Measurements from ENCODE around the gene SULT6B1.
"Not testable (repeated sequence)": the region's sequence is repeated elsewhere in the genome, so short reads cannot be mapped to it uniquely, and the experiment has no call there.

Gene SULT6B1, protein sequence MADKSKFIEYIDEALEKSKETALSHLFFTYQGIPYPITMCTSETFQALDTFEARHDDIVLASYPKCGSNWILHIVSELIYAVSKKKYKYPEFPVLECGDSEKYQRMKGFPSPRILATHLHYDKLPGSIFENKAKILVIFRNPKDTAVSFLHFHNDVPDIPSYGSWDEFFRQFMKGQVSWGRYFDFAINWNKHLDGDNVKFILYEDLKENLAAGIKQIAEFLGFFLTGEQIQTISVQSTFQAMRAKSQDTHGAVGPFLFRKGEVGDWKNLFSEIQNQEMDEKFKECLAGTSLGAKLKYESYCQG

DNA sequence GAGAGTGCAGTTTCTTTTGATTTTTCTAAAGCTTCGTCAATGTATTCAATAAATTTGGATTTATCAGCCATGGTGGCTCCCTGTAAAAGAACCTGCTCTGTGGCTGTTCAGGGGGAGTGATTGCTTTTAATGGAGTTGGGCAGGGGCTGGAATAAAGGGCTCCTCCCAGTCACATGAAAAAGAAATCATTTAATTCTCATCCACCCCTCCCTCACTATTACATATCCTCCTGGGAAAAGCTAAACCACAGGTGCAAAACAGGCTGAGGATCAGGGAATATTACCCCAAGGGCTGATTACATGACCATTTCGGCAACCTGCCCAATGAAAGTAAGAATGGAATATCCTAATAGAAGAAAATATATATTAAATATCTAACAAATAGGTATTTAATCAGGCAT, at the start of gene SULT6B1:
TSS of gene SULT6B1 (minus strand) at position 101 of the 400 bp plus-strand sequence. CDS start at position 71, 30 bp downstream.
- DNase-seq (ENCODE audit: low read depth in 2 of 2) = no peak

DNA sequence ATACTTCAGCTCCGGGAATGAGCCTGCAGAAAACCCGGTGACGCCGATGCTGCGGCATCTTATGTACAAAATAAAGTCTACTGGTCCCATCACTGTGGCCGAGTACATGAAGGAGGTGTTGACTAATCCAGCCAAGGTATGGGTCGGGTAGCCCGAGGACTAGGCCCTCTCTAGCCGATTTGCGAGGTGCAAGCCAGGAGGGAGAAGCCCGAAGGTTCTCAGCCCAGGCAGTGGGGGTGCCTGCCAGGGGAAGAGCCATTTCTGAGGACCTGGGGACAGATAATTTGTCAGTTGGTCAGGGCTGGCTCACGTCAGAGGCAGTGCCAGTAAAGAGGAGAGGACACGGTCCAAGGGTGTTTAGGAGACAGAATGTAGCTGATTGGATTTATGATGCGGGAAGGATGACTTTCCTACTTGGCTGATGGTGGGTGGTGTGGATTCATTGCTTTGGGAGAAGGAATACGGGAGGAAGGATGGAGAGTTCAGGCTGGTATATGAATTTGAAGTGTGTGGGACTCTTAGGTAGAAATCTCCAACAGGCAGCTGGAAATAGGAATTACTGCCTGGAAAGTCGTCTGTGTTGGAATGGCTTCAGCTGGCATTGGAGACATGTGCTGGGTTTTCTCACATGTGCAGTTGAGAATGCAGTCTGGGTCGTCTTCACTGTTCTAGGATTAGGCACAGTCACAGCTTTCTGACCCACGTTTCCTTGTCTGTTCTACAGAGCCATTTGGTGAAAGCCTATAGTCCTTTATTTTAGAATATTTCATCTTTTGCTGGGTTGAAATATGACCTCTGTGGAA, 43.9 kb upstream of the SULT6B1 start:
- DNase-seq (ENCODE audit: low read depth in 2 of 2) = no peak

DNA sequence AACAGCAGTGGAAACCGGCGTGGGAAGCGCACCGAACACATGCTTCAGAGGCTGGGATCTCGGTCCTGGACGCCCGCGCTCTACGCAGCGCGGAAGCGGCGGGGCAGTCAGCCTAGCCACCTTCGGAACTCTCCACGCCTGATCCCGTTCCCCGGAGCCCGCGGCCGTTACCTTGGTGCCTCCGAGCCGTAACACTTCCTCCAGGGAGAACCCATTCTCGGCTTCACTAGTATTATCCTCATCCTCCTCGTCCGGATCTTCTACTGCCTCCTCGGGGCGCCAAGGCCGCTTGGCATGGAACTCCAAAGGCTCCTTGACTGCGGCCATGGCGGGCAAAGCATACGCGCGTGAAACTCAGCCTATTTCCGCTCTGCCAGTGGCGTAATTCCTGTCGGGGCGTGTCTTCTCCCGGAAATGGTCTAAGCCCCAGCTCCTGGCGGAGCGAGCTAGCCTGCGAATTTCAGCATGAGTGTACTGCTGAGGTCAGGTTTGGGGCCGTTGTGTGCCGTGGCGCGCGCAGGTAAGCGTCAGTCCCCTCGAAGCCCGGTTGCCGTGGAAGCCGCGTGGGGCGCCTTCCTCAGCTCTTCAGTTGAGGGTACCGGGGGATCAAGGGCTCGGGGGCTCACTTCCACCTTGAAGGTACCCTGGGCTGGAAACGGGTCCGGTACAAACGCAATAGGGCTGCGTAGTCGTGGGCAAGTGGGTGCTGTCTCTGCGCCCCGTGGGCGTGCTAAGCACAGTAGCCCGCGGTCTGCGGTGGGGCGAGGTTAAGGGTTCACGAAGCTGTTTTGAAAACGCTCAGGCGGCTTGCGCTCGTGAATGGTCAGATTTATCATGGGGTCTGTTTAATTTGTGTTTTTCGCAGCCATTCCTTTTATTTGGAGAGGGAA, 43.0 kb upstream of the SULT6B1 start, which contains the start of the genes CEBPZ and NDUFAF7:
TSS of gene CEBPZ (minus strand) at position 356 of the 890 bp plus-strand sequence. CDS start at position 327, 29 bp downstream.
TSS of gene NDUFAF7 (plus strand) at position 418 of the 890 bp plus-strand sequence. CDS start at position 466, 48 bp downstream.
- peak; percentile 76 to 83 for DNase-seq (ENCODE audit: low read depth in 2 of 2)

DNA sequence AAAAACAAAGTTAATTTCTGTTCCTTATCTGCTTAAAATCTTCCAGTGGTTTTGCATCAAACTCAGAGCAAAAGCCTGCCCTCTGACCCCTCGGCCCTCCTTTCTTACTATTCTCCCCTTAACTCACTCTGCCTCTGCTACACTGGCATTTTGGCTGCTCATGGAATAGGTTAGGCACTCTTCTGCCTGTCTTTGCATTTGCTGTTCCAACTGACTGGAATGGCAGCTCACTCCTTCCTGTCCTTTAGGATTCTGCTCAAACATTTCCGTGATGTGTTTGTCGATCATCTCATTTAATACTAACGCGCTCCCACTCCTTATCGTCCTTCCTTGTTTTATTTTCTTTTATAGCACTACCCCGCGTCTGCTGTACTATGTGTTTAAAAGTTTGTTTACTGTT, 42.1 kb upstream of the SULT6B1 start:
- no peak for DNase-seq (ENCODE audit: low read depth in 2 of 2)

DNA sequence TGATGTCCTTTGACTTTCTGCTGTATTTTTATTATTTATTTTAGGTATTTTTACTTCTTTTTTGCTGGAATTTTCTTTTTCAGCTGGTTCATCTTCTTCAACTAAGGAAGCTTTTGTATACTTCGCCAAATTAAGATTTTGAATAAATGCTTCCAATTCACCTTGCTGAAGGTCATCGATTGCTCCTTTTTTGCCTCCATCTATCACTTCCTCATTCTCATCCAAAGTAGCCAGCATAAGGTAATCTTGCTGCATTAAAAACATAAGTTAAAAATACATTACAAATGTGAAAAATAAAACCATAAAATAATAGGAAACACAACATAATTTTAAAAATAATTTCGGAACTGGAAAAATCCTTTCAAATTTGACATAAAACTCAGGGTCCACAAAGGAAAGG, 40.3 kb upstream of the SULT6B1 start:
- no peak for DNase-seq (ENCODE audit: low read depth in 2 of 2)

DNA sequence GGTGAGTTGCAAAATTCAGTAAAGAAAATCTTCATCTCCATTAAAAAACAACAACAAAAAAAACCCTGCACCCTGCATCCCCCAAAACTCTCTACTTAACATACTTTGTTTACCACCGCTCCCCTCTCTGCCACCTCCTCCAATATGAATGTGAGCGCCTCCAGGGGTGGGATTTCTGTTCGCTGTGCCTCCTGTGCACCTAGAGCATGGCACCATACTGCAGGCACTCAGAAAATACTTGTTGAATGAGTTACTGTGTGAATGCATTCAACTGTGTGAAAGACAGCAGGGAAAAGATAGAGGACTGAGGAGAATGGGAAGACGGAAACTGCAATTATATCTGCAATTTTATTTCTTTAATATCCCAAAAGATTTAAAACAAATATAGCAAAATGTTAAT, 38.4 kb upstream of the SULT6B1 start:
- no peak for DNase-seq (ENCODE audit: low read depth in 2 of 2)

DNA sequence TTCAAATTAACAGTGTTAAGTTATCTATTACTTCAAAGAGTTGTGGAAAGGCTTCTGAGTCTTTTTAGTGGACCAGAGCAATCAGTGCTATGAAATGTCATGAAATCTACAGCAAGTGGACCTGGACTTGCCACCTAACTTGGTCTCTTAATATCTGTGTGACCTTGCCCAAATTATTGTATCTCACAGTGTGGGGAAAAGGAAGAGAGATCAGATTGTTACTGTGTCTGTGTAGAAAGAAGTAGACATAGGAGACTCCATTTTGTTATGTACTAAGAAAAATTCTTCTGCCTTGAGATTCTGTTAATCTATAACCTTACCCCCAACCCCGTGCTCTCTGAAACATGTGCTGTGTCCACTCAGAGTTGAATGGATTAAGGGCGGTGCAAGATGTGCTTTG, 36.7 kb upstream of the SULT6B1 start:
- DNase-seq (ENCODE audit: low read depth in 2 of 2) = not testable (repeated sequence)

DNA sequence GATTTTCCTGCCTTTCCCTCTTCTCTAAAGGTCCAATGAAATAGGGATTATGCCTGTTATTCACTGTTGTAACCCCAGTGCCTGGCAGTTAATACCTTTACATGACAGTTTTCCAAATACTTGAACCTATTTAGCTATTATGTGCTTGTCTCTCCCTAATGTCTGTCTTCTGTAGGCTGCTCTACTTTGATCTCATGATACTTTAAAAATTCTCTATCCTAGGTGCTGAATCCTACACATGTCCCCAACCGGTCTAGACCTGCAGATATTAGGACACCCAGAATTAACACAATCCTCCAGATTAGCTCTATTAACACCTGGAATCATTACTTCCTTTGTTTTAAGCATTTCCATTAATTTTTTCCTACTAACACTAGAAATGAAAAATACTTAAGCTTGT, 35.6 kb upstream of the SULT6B1 start:
- DNase-seq (ENCODE audit: low read depth in 2 of 2) = no peak

DNA sequence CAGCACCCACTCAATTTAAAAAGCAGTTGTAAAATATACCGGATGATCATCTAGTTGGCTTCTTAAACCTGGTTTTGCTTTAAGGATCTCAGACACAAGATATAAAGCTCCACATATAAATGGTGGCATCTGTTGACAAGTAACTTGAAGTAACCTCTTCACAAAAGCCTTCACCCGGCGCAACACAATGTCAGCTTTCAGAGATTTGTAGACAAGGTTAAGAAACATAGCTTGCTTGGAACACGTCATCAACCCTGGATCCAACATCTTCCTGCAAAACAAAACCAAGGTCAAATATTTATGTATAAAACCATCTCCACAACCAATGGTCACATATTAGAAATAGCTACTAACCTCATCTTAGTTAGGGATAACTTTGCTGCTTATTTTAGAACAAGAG, 34.7 kb upstream of the SULT6B1 start:
- no peak for DNase-seq (ENCODE audit: low read depth in 2 of 2)

DNA sequence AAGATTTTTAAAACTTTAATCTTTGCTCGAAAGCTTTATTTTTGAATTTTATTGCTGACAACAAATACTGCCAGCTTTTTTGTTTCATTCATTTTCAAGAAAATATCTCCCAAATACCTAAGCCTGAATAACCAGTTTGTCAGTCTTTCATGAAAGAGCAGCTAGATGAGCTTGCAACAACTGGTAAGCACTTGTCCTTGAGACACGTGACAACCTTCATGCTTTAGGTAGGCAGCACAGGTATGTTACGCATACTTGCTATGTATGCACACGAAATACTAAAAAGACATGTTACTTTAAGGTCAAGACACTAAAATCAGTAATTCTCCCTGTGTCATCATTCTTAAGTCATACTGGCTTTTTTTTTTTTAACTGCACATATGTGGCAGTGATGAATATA, 30.6 kb upstream of the SULT6B1 start:
- DNase-seq (ENCODE audit: low read depth in 2 of 2) = no peak

DNA sequence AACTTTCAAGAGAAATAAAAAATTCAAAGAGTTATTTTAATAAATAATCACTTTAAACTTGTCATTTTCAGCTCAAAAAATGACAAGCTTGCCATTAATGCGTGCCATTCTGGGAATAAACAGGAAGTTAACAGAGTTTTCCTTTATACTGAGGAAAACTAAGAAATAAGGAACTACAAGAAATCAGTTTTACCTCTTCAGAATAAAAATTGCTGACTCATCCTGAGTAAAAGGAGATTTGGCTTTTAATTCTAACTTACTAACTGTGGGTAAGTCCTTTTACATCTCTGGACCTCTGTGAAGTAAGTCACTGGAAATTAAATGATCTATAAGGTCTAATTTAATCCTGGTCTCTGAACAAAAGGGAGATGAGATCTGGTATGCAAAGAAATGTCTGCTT, 26.8 kb upstream of the SULT6B1 start:
- DNase-seq (ENCODE audit: low read depth in 2 of 2) = no peak

DNA sequence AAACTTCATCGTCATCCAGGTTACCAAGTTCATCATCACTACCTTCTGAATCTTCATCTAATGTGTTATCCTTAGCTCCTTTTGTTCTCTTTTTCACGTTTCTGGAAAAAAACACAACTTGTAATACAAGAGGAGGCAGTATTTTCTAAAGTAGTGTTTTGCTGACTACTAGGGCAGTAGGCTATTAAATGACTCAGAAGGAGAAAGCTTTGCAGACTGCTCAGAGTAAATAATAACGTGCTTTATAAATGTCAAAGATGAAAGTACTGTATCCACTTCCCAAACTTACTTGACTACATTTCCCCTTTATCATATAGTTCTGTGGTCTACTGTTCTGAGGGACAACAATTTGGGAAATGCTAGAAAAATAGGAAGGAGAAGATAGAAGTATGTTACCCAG, 23.5 kb upstream of the SULT6B1 start:
- DNase-seq (ENCODE audit: low read depth in 2 of 2) = no peak

DNA sequence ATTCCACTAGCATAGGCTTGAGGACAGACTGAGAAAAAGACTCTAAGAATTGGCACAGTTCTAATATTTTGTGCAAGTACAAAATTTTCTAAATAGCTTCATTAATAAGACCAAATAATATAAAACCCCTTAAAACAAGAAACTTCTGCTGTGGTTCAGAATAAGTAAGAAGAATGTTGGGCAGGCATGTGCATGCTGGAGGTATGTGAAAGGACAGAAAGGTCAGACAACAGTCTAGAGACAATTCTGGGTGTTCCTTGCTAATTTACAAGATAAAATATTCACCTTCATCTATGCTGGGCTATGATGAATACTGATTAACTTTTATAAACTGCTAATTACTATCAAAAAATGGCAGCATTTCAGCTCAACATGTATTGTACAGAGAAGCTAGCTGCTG, 22.7 kb upstream of the SULT6B1 start:
- no peak for DNase-seq (ENCODE audit: low read depth in 2 of 2)

DNA sequence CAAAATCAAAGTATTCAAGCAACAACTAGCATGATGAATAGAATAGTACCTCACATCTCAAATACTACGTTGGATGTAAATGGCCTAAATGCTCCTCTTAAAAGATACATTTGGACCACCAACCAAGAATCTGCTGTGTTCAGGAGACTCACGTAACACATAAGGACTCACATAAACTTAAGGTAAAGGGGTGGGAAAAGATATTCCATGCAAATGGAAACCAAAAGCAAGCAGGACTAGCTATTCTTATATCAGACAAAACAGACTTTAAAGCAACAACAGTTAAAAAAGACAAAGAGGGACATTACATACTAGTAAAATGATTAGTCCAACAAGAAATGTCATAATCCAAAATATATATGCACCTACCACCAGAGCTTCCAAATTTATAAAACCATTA, 18.3 kb upstream of the SULT6B1 start:
- not testable (repeated sequence) for DNase-seq (ENCODE audit: low read depth in 2 of 2)

DNA sequence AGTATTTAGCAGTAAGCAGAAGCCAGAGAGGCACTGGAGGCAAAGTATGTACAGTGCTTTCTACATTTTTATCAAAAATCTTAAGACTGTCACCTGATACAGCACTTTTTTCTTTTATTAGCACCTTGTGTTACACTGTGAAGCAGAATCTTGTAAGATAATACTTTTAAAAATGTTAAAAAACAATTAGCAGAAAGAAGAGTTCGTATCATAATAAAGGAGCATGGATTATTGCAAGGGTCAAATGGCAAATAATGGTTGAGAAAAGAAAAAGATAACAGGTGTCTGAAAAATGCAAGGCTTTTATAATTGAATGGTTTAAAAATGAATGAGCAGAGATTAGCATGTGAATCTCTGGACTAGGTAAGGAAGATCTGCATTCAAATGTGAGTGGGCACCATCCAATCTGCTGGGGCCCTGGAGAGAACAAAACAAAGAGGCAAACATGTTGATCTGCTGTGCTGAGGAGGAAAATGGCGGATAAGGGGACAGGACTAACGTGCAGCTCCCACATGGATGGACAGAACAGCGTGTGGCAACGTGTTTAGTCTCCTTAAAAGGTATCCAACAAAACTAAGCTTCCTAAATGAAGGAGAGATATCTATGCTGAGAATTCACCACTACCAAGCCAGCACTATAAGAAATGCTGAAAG, 17.3 kb upstream of the SULT6B1 start:
- DNase-seq (ENCODE audit: low read depth in 2 of 2) = no peak

DNA sequence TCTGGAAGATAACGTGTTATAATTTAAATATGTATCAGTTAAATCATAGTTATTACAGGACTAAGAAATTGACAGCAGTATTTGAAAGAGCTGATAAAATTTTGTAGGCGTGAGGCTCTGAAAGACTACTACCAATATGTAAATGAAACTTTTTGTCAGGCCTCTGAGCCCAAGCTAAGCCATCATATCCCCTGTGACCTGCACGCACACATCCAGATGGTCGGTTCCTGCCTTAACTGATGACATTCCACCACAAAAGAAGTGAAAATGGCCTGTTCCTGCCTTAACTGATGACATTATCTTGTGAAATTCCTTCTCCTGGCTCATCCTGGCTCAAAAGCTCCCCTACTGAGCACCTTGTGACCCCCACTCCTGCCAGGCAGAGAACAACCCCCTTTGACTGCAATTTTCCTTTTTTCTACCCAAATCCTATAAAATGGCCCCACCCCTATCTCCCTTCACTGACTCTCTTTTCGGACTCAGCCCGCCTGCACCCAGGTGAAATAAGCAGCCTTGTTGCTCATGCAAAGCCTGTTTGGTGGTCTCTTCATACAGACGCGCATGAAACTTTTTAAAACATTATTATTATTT, 16.7 kb upstream of the SULT6B1 start:
- not testable (repeated sequence) for DNase-seq (ENCODE audit: low read depth in 2 of 2)

DNA sequence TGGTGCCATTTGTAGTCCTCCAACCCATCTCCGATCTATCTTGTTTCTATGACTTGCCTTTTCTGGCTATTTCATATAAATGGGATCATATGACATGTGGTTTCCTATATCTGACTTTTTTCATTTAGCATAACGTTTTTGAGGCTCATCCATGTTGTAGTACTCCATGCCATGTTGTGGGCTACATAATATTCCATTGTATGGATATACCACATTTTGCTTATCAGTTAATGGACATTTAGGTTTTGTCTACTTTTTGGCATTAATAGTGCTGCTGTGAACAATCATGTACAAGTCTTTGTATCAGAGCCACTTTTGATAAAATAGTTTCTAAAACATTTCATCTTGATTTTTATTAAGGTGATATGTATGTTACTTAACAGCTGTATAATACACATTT, 15.2 kb upstream of the SULT6B1 start:
- DNase-seq (ENCODE audit: low read depth in 2 of 2) = no peak

DNA sequence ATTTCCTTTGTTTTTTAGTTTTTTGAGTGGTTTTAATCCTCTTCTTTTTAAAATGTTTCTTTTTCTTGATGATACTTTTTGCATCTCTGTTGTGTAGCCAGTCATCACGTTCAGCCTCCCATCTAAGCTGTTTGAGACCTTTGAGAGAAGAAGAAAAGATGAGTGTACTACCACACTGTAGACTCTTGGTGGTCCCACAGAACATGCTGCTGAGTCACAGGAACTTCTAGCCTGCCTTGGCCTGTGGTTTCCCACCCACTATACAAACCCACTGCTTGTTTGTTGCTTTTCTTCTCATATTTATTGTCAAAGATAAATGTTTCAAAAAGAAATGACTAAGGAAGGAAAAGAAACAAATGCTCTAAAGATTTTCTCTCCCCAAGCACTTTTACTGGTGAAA, 13.3 kb upstream of the SULT6B1 start:
- peak; percentile 29 to 46 for DNase-seq (ENCODE audit: low read depth in 2 of 2)

DNA sequence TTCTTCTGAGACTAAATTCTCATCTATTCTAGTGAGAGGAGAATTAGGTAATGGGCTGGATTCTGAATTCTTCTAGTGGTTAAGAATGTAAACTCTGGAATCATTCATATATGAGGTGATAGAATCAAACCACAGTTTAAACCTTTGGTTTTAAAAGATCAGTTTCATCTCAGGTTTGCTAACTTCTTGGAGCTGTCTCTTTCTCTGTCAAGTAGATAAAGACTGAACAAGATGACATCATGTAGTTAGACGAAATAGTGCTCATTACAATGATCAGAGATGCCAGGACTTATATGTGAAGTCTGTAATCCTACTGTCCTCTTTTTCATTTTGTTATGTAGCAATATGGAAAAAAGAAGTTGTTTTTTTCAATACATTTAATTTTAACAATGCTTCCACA, 12.7 kb upstream of the SULT6B1 start:
- DNase-seq (ENCODE audit: low read depth in 2 of 2) = no peak

DNA sequence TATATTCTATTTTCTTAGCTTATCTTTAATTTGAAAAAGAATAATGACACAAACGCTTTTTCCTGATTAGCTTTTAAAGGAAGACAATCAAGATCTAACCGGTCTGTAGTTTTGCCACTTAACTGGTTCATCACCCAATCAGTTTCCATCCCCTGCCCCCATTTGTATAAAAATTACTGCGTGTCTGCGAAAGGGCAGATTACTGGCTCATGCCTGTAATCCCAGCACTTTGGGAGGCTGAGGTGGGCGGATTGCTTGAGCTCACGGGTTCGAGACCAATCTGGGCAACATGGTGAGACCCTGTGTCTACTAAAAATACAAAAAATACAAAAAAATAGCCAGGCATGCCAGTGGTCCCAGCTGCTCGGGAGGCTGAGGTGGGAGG, 10.2 kb upstream of the SULT6B1 start:
- DNase-seq (ENCODE audit: low read depth in 2 of 2) = no peak
